GM12891 (cell line): ENCODE measurements around the gene EVC.

Experiments
- POLR2A ChIP-seq: IDR thresholded peaks from 2 replicates; pipeline ENCODE4 v1.6.1; 2011; ENCODE audit warnings: low read depth, low read length, control low read depth
- POLR2AphosphoS5 ChIP-seq: IDR thresholded peaks from 2 replicates; pipeline ENCODE4 v1.6.1; 2011; ENCODE audit warnings: low read depth, low read length, control low read depth
- POU2F2 ChIP-seq: IDR thresholded peaks from 2 replicates; pipeline ENCODE4 v1.6.1; 2011; ENCODE audit warnings: low read depth, mild to moderate bottlenecking, control low read depth, low read length, moderate library complexity
- TAF1 ChIP-seq: IDR thresholded peaks from 2 replicates; pipeline ENCODE4 v1.6.1; 2011; ENCODE audit warnings: low read depth, low read length, control low read depth

DNA sequence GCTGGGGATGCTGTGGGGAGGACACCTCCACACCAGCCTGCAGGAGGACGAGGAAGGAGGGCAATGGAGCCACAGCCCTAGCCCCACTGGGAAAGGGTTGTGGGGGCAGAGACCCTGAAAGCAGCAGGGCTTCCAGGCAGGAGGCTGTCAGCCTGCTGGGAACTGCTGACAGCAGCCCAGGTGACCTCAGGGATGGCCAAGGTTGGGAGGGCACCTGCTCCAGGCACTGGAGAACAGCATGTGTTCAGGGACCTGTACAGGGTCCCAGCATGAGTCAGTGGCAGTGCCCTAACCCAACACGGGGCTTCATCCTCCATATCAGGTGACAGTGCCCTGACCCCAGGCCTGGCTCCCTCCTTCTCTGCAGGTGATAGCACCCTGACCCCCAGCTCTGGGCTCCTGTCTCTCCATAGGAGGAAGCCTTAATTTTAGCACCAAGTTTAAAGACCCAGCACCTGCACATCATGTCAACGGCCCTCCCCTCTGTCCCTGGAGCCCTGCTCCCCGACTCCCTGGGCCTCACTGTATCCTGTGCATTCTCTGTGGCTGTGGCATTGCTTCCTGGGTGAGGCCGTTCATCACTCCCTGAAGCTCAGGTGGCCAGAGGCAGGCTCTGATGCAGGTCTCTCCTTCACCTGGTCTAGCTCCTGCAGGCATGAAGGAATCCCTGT, 115.6 kb downstream of the EVC start:
- no peak for TF ChIP-seq POLR2A
- no peak for TF ChIP-seq POLR2AphosphoS5
- TF ChIP-seq POU2F2, result no peak
- no peak for TF ChIP-seq TAF1
